ENCODE data around the gene FLVCR2.

Gene FLVCR2

DNA sequence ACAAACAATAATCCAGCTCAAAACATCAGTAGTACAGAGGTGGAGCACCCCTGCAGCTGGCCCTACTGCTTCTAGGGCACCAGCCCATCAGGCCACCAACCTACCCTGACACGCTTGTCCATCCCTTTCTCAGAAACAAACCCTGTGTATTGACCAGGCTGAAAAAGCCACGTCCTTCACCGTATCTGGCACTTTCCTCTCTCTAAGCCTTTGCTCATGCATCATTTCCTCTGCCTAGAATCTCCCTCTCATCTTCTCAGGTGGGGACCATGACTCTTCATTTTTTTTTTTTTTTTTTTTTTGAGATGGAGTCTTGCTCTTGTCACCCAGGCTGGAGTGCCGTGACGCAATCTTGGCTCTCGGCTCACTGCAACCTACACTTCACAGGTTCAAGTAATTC lies 25.3 kb upstream of the FLVCR2 start:
- DNase-seq (ENCODE audit: extremely low spot score) = no peak
- POLR2A ChIA-PET = interaction anchor here (0.9 kb wide), 1 partner anchor 31 kb away, joined by 3 read pairs; no protein-coding TSS in a partner anchor
- CTCF ChIA-PET = interaction anchor here (0.7 to 6.6 kb wide), 11 partner anchors 9 to 225 kb away, joined by 3 to 82 read pairs (median 3); no protein-coding TSS in a partner anchor
- TF ChIP-seq CTCF (IDR thresholded peaks at IDR 0.05; ENCODE audit: control extremely low read depth, extremely low read depth, low read depth, missing control alignments) = no peak

DNA sequence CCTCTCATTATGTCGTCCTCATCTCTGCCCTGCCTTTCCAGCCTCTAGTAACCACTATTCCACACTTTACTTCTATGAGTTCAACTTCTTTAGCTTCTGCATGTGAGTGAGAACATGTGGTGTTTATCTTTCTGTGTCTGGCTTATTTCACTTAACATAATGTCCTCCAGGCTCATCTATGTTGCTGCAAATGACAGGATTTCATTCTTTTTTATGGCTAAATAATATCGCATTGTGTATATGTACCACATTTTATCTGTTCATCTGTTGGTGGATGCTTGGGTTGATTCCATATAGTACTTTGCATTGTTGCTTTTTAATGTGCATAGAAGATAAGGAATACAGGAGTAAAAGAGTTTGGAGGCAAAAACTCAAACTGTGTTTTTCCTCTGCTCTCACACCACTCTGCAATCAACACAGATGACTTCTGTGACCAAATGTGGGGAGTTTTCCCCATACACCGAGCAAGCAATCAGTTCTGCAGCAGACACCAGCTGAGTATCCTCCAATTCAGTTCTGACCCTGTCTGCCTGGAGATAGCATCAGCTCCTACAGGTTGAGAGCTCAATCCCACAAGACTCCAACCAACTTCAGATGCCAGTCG lies 24.6 kb upstream of the FLVCR2 start:
- TF ChIP-seq CTCF (IDR thresholded peaks at IDR 0.05; ENCODE audit: control extremely low read depth, extremely low read depth, low read depth, missing control alignments) = no peak
- CTCF ChIA-PET = interaction anchor here (1.2 to 6.6 kb wide), 5 partner anchors 8 to 225 kb away, joined by 3 to 82 read pairs (median 11); no protein-coding TSS in a partner anchor
- POLR2A ChIA-PET = interaction anchor here (0.9 kb wide), 1 partner anchor 32 kb away, joined by 3 read pairs; no protein-coding TSS in a partner anchor
- no peak for DNase-seq (ENCODE audit: extremely low spot score)

DNA sequence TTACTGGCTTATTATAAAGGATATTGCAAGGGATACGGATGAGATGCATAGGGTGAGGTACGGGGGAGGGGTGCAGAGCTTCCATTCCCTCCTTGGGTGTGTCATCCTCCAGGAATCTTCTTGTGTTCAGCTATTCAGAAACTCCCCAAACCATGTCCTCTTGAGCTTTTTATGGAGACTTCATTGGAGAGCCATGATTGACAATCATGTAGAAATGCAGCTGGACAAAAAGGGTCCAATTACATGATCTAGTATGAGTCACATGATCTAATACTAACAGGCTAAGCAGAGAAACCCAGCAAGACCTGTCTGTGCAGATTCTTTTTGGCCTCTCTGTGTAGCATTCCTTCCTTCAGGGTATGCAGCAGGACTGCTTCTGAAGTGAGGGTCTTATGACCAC lies 23.9 kb upstream of the FLVCR2 start:
- TF ChIP-seq CTCF (IDR thresholded peaks at IDR 0.05; ENCODE audit: control extremely low read depth, extremely low read depth, low read depth, missing control alignments) = no peak
- no peak for DNase-seq (ENCODE audit: extremely low spot score)
- POLR2A ChIA-PET = no interaction called here
- CTCF ChIA-PET = interaction anchor here (1.3 to 2.9 kb wide), 3 partner anchors 23 to 100 kb away, joined by 4 to 12 read pairs (median 11); no protein-coding TSS in a partner anchor

DNA sequence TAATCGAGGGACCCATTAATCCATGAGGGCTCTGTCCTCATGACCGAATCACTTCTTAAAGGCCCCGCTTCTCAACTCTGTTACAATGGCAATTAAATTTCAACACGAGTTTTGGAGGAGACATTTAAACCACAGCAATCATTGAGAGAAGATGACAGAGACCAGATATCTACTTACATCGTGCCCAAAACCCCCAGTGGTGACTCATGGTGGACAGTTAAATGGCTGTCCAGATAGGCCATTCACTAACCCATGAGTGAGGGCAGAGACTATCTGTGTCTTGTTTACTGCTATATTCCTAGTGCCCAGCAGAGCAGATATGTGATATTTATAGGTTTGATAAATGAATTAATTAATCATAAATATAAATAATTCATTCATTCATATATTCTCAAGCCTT lies 20.0 kb upstream of the FLVCR2 start:
- TF ChIP-seq CTCF (IDR thresholded peaks at IDR 0.05; ENCODE audit: control extremely low read depth, extremely low read depth, low read depth, missing control alignments) = no peak
- CTCF ChIA-PET = no interaction called here
- POLR2A ChIA-PET = no interaction called here
- no peak for DNase-seq (ENCODE audit: extremely low spot score)

DNA sequence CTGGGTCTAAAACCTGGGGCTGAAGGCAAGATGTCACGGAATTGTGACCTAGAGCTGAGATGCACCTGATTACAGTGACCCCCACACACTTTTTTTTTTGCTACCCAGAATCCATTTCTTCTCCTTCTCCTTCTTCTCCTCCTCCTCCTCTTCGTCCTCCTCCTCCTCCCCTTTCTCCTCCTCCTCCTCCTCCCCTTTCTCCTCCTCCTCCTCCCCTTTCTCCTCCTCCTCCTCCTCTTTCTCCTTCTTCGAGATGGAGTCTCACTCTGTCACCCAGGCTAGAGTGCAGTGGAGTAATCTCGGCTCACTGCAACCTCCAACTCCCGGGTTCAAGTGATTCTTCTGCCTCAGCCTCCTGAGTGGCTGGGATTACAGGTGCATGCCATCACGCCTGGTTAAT lies 19.4 kb upstream of the FLVCR2 start:
- ChIA-PET CTCF (interaction anchor here (1.1 to 5.6 kb wide), 8 partner anchors 9 to 251 kb away, joined by 3 to 127 read pairs (median 38); partner anchors contain the start of genes BATF and FLVCR2), POLR2A (no interaction called here)
- DNase-seq (ENCODE audit: extremely low spot score) = no peak
- no peak for TF ChIP-seq CTCF (IDR thresholded peaks at IDR 0.05; ENCODE audit: control extremely low read depth, extremely low read depth, low read depth, missing control alignments)

GRCh38 chr14:75559451-75560222 lies 18.8 kb upstream of the FLVCR2 start:
- TF ChIP-seq CTCF (IDR thresholded peaks at IDR 0.05; ENCODE audit: control extremely low read depth, extremely low read depth, low read depth, missing control alignments) = no peak
- DNase-seq (ENCODE audit: extremely low spot score) = peak; percentile 50
- CTCF ChIA-PET = interaction anchor here (0.7 to 5.6 kb wide), 19 partner anchors 9 to 253 kb away, joined by 3 to 127 read pairs (median 12); partner anchors contain the start of genes BATF and FLVCR2
- POLR2A ChIA-PET = no interaction called here
